A673 (cell line): ENCODE data around the gene AK2. TPM values are rescaled to one million over a fixed set of nuclear protein-coding genes. Genes with fewer than 3 reads are reported as not detected.

ENCODE experiments used
- BruUV-seq: library from RNA; stranded (reverse); fragments of 400-500 nt; replicated peaks from 2 replicates; lab custom pipeline; 2021; lab: Mats Ljungman, UMichigan
- CTCF ChIA-PET: fragments of 300-600 bp; sonication (Branson Sonifier 250); formaldehyde crosslinking; loops from one replicate; lab custom pipeline; 2022; ENCODE audit warnings: antibody characterized with exemption; lab: Charles Lee
- POLR2A ChIA-PET: fragments of 300-600 bp; sonication (Branson Sonifier 250); formaldehyde crosslinking; loops from one replicate; lab custom pipeline; 2022; ENCODE audit warnings: antibody characterized with exemption; ENCODE audit not compliant: low non-redundant PET; lab: Charles Lee
- DNase-seq: peaks from one replicate; pipeline ENCODE4 v3.0.0-alpha.2; 2015; ENCODE audit warnings: low spot score
- H3K27ac ChIP-seq: fragments of 200-600 bp; sonication (generic); 2 replicates; pipeline ENCODE4 v1.5.1; 2016; ENCODE audit warnings: mixed run types, low read depth, mild to moderate bottlenecking, mixed read lengths, antibody characterized with exemption, low read length; ENCODE audit not compliant: poor library complexity, severe bottlenecking
- H3K27me3 ChIP-seq: fragments of 200-600 bp; sonication (generic); replicated peaks from 2 replicates; pipeline ENCODE4 v1.6.1; 2017; ENCODE audit warnings: mixed run types, low read depth, mild to moderate bottlenecking, mixed read lengths, antibody characterized with exemption, low read length; ENCODE audit not compliant: insufficient read depth, poor library complexity
- H3K36me3 ChIP-seq: fragments of 200-600 bp; sonication (generic); 2 replicates; pipeline ENCODE4 v1.6.1; 2016; ENCODE audit warnings: mixed run types, mild to moderate bottlenecking, mixed read lengths, antibody characterized with exemption, low read length; ENCODE audit not compliant: insufficient read depth, poor library complexity, severe bottlenecking
- H3K4me1 ChIP-seq: fragments of 200-600 bp; sonication (generic); 2 replicates; pipeline ENCODE4 v1.6.1; 2017; ENCODE audit warnings: mixed run types, mild to moderate bottlenecking, mixed read lengths, antibody characterized with exemption, low read length; ENCODE audit not compliant: insufficient read depth, poor library complexity, severe bottlenecking
- H3K4me3 ChIP-seq: fragments of 200-600 bp; sonication (generic); 2 replicates; pipeline ENCODE4 v1.5.1; 2016; ENCODE audit warnings: low read depth, mixed run types, mild to moderate bottlenecking, mixed read lengths, low read length; ENCODE audit not compliant: poor library complexity, severe bottlenecking
- H3K9me3 ChIP-seq: fragments of 200-600 bp; sonication (generic); 2 replicates; pipeline ENCODE4 v1.6.1; 2016; ENCODE audit warnings: mixed run types, low read depth, mild to moderate bottlenecking, mixed read lengths, antibody characterized with exemption, low read length; ENCODE audit not compliant: poor library complexity, severe bottlenecking
- EZH2 ChIP-seq: fragments of 200-600 bp; sonication (generic); IDR thresholded peaks from 2 replicates; pipeline ENCODE4 v1.6.1; 2017; ENCODE audit warnings: borderline replicate concordance, low read depth, mild to moderate bottlenecking, mixed read lengths, antibody characterized with exemption, low read length; ENCODE audit not compliant: poor library complexity, severe bottlenecking
- intact Hi-C: fragments of 100-400 bp; cut with micrococcal nuclease; formaldehyde crosslinking; loops from one replicate; pipeline ENCODE4 v1.10.0; 2022; ENCODE audit not compliant: unreplicated experiment
- total RNA-seq: library from RNA; stranded (reverse); gene quantifications from 2 replicates; pipeline ENCODE4 v1.2.3, GENCODE V29; 2021
- TF ChIP-seq, protein P1 (sequence below): fragments of 300-800, 200-600 bp; sonication (generic); conservative IDR thresholded peaks from 2 replicates; pipeline ENCODE4 v1.5.1; 2017; ENCODE audit warnings: low read depth, mild to moderate bottlenecking, antibody characterized with exemption, low read length, moderate library complexity, mixed read lengths

The AK2 gene
- total RNA-seq, 1 experiment from 2014 or later: 196 TPM

DNA sequence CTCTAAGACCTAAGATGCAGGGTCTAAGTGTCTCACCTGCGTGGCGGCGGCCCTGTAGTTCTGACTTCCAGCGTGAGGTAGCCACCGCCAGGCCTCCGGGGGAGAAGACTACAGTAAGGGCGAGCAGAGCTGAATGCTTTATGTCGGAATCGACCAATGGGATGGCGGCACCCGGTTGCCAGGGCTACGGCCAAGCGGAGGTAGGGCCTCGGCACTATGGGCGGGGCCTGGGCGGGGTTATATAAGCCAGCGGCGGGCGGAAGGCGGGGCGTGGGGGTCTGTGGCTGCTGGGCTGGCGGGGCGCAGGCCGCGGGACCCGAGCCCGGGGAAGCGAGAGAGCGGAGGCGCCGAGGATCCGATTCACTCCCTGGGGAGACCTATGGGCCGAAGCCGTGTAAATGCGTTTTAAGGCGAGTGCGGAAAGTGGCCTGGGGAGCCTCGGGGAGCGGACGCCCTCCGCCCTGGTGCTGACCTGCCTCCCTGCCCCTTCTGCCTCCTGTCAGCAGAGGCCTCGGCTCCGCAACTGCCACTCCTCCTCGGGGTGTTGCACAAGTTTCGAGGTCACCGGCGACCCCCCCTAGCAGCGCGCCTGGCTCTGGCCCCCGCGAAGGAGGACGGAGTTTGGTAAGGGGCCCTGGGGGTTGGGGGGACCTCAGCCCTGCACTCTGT, 44.3 kb upstream of the AK2 start, which contains the start of gene AZIN2:
Gene AZIN2 (plus strand): TSS at position 269 of the 669 bp plus-strand sequence. CDS start 1,097 bp downstream, outside the sequence.
- intact Hi-C loops: loop anchor here (10.0 kb wide), 1 partner anchor 636 kb away; no protein-coding TSS in a partner anchor
- H3K4me1 ChIP-seq: peaks cover 4% of the 10 kb centered on the region
- BruUV-seq: TSS peak; percentile 32
- TF ChIP-seq, protein P1, sequence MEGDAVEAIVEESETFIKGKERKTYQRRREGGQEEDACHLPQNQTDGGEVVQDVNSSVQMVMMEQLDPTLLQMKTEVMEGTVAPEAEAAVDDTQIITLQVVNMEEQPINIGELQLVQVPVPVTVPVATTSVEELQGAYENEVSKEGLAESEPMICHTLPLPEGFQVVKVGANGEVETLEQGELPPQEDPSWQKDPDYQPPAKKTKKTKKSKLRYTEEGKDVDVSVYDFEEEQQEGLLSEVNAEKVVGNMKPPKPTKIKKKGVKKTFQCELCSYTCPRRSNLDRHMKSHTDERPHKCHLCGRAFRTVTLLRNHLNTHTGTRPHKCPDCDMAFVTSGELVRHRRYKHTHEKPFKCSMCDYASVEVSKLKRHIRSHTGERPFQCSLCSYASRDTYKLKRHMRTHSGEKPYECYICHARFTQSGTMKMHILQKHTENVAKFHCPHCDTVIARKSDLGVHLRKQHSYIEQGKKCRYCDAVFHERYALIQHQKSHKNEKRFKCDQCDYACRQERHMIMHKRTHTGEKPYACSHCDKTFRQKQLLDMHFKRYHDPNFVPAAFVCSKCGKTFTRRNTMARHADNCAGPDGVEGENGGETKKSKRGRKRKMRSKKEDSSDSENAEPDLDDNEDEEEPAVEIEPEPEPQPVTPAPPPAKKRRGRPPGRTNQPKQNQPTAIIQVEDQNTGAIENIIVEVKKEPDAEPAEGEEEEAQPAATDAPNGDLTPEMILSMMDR: no peak
- no peak for TF ChIP-seq EZH2
- H3K27ac ChIP-seq: peak within 1 kb of the TSS; percentile 58
- H3K4me3 ChIP-seq: peak within 1 kb of the TSS; percentile 68
- H3K9me3 ChIP-seq: no peaks in the 10 kb centered on the region
- DNase-seq: peak; percentile 95
- no peaks in the 10 kb centered on the region for H3K27me3 ChIP-seq
- ChIA-PET POLR2A (no interaction called here), CTCF (interaction anchor here (0.6 kb wide), 1 partner anchor 10 kb away, joined by 3 read pairs; no protein-coding TSS in a partner anchor)
- no peaks in the 10 kb centered on the region for H3K36me3 ChIP-seq

DNA sequence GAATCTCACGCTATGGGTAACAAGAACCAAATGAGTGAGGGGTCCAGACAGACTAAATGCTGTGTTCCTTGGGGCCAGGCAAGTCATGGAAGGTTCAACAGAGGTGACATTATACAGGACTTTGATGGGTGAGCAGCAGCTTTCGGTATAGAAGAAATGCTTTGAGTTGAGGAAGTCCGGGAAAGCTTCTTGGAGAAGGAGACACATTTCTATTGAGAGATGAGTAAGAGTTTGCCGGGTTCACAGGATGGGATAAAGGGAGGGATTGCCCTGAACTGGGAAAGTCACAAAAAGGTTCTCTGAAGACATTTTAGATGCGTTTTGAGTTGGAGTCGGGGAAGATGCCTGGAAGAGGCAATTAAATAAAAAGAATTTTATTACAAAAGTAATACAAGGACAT, 43.7 kb upstream of the AK2 start:
- DNase-seq: no peak
- H3K27ac ChIP-seq: peak overlapping the region; percentile 58
- ChIA-PET CTCF (interaction anchor here (0.6 kb wide), 1 partner anchor 9 kb away, joined by 3 read pairs; no protein-coding TSS in a partner anchor), POLR2A (no interaction called here)
- H3K36me3 ChIP-seq: no peaks in the 10 kb centered on the region
- H3K4me3 ChIP-seq: peak overlapping the region; percentile 68
- no peaks in the 10 kb centered on the region for H3K9me3 ChIP-seq
- no peaks in the 10 kb centered on the region for H3K27me3 ChIP-seq
- TF ChIP-seq EZH2: no peak
- TF ChIP-seq, protein P1: no peak
- H3K4me1 ChIP-seq: peaks cover 4% of the 10 kb centered on the region
- BruUV-seq: TSS peak; percentile 89
- intact Hi-C loops: loop anchor here (10.0 kb wide), 1 partner anchor 636 kb away; no protein-coding TSS in a partner anchor

DNA sequence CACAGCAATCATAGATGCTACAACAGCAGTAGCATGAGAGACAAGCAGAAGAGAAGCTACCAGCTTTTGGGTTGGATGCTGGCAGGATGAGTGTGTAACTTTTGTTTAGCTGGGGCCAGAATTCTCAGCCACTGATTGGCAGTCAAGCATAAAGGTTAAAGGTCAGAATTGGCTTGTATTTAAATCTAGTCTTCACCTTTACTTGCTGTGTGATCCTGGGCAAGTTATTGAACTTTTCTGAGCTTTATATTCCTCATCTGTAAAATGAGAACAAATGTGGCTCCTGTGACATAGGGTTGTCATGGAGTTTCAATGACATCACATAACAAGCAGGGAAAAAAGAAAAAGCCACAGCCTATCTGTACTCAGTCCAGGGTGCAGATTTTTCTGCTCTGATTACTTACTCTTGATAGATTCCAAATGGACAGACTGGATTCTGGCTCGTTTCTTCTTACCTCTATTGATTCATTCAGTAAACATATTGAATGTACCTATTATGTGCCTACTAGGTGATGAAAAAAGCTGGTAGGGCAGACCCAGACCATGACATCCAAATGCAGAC, 41.4 kb upstream of the AK2 start:
- H3K4me1 ChIP-seq: peaks cover 4% of the 10 kb centered on the region
- no peak overlapping the region for H3K4me3 ChIP-seq
- no peaks in the 10 kb centered on the region for H3K9me3 ChIP-seq
- ChIA-PET CTCF (no interaction called here), POLR2A (no interaction called here)
- no peak overlapping the region for H3K27ac ChIP-seq
- intact Hi-C loops: no loop called here
- H3K36me3 ChIP-seq: no peaks in the 10 kb centered on the region
- no TSS peak for BruUV-seq
- DNase-seq: no peak
- TF ChIP-seq, protein P1: no peak
- no peak for TF ChIP-seq EZH2
- no peaks in the 10 kb centered on the region for H3K27me3 ChIP-seq
